Right atrium auricular region (tissue), 2 donors: ENCODE results near the gene USB1. TPM values are rescaled to one million over a fixed set of nuclear protein-coding genes. Genes with fewer than 3 reads are reported as not detected.

Experiments used
- DNase-seq: peaks from one replicate; pipeline ENCODE4 v3.0.0-alpha.2; 2019; ENCODE audit warnings: low spot score
- H3K27ac ChIP-seq, 2 donors: fragments of 200-600 bp; sonication (generic); 1 replicate in 1 of 2; 2 replicates in 1 of 2; pipeline ENCODE4 v1.5.1; 2016 to 2019
- H3K27me3 ChIP-seq, 2 donors: fragments of 200-600 bp; sonication (generic); one replicate each; pipeline versions ENCODE4 v1.5.1 to v1.6.0; 2017 to 2019
- H3K36me3 ChIP-seq: fragments of 200-600 bp; sonication (generic); one replicate; pipeline ENCODE4 v1.5.1; 2016
- H3K4me1 ChIP-seq, 2 donors: fragments of 200-600 bp; sonication (generic); one replicate each; pipeline versions ENCODE4 v1.5.1 to v1.6.0; 2017 to 2019
- H3K4me3 ChIP-seq, 2 donors: fragments of 200-600 bp; sonication (generic); 1 replicate in 1 of 2; 2 replicates in 1 of 2; pipeline ENCODE4 v1.5.1; 2017 to 2019; ENCODE audit warnings: mild to moderate bottlenecking in 1 of 2, moderate library complexity in 1 of 2
- H3K9me3 ChIP-seq, 2 donors: fragments of 200-600 bp; sonication (generic); one replicate each; pipeline ENCODE4 v1.5.1; 2019
- total RNA-seq, 2 donors: library from RNA; depleted of rRNA; stranded (reverse); fragments of >200 nt; gene quantifications; one replicate each; pipeline ENCODE4 v1.1.0, GENCODE V29; 2016
- TF ChIP-seq, protein P1 (sequence below), 2 donors: fragments of 200-600 bp; sonication (generic); IDR thresholded peaks; one replicate each; pipeline ENCODE4 v1.5.1; 2019; ENCODE audit warnings: antibody characterized with exemption in 2 of 2

The USB1 gene, protein sequence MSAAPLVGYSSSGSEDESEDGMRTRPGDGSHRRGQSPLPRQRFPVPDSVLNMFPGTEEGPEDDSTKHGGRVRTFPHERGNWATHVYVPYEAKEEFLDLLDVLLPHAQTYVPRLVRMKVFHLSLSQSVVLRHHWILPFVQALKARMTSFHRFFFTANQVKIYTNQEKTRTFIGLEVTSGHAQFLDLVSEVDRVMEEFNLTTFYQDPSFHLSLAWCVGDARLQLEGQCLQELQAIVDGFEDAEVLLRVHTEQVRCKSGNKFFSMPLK
- total RNA-seq = 10 to 100 TPM; 32.2 to 43.2 TPM

DNA sequence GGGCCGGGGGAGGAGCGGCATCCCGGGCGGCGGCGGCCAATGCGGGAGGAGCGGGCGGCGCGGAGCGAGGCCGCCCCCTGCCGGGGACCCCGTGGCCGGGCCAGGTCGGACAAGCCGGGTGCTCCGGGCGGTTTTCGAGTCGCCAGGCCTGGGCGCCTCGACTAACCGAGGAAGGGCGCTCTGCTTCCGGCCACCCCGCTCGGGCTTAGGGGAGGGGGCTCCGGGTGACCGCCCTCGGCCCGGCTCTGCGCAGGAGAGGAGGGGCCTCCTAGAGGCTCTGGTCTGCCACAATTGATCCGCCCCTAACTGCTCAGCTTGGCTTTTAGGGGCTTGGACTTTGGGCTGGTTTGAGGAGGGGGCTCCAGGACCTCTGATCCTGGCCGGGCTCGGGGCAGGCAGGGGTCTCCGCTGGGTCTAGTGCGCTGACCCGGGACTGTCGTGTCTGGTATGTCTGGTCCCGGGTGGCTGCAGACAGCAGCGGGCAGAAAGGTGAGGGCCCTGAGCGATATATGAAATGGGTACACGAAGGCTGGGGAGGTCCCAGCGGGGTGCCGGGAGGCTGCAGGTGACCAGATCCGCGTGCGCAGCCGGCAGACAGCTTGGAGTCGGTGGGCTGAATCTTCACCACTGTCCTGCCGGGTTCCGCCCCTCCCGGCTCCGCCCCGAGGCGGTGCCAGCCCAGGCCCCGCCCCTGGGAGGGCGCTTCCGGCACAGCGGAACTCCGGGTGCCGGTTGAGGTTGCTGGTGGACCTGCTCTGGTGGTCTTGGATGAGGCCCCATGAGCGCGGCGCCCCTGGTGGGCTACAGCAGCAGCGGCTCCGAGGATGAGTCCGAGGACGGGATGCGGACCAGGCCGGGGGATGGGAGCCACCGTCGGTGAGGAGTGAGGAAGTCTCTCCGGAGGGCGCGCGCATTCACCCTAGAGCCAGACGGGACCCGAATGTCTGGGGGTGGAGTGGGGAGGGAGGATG, at the start of gene USB1:
Gene USB1 (plus strand): TSS at position 702 of the 971 bp plus-strand sequence. CDS start 77 bp downstream, at position 779.
- H3K4me3 ChIP-seq = peak within 1 kb of the TSS; percentile 70 to 79
- H3K27ac ChIP-seq = peak within 1 kb of the TSS; percentile 87 to 94
- no peaks in the 10 kb centered on the region for H3K27me3 ChIP-seq
- H3K9me3 ChIP-seq = no peaks in the 10 kb centered on the region
- H3K4me1 ChIP-seq = peaks cover 0 to 41% of the 10 kb centered on the region in 2 donors
- peaks cover 22% of the 10 kb centered on the region for H3K36me3 ChIP-seq
- peak; percentile 83 for DNase-seq
- TF ChIP-seq, protein P1, sequence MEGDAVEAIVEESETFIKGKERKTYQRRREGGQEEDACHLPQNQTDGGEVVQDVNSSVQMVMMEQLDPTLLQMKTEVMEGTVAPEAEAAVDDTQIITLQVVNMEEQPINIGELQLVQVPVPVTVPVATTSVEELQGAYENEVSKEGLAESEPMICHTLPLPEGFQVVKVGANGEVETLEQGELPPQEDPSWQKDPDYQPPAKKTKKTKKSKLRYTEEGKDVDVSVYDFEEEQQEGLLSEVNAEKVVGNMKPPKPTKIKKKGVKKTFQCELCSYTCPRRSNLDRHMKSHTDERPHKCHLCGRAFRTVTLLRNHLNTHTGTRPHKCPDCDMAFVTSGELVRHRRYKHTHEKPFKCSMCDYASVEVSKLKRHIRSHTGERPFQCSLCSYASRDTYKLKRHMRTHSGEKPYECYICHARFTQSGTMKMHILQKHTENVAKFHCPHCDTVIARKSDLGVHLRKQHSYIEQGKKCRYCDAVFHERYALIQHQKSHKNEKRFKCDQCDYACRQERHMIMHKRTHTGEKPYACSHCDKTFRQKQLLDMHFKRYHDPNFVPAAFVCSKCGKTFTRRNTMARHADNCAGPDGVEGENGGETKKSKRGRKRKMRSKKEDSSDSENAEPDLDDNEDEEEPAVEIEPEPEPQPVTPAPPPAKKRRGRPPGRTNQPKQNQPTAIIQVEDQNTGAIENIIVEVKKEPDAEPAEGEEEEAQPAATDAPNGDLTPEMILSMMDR (IDR thresholded peaks at IDR 0.05) = peak; percentile 81 to 90

DNA sequence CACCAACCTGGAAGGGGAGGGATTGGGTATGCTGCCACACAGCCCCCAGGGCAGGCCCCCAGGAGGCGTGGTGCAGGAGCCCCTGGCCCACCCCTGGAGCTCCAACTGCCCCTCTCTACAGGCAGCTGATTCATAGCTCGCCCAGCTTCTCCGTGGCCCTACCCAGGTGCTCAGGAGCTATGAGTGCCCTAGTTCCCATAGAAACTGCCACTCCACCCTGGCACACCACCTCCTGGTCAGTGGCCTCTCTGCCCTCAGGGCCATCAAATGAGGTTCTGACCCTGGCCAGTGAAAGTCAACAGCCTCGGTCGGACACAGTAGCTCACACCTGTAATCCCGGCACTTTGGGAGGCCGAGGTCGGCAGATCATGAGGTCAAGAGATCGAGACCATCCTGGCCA, 48.3 kb upstream of the USB1 start:
- Histone ChIP-seq H3K27me3 (no peaks in the 10 kb centered on the region), H3K9me3 (no peaks in the 10 kb centered on the region), H3K4me1 (no peaks in the 10 kb centered on the region), H3K36me3 (no peaks in the 10 kb centered on the region), H3K4me3 (no peak overlapping the region), H3K27ac (no peak overlapping the region)
- TF ChIP-seq, protein P1 (IDR thresholded peaks at IDR 0.05) = no peak
- DNase-seq = no peak

DNA sequence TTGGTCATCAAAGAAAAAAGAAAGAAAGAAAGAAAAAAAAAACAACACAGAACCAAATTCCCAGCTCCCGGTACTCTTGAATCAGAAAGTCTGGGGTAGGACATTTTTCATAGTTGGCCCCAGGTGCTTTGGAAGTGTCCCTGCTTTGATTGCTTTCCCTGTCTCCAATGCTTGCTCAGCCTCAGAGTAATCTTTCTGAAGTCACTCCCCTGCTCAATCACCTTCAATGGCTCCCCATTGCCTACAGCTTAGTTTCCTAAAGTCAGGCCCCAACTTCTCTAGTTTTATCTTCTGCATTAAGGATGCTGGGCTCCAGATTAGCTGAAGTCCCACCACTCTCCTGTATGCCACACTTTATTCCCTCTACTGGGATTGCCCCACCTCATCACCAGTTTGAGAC, 47.4 kb upstream of the USB1 start:
- Histone ChIP-seq H3K9me3 (no peaks in the 10 kb centered on the region), H3K36me3 (no peaks in the 10 kb centered on the region), H3K4me1 (no peaks in the 10 kb centered on the region), H3K27me3 (no peaks in the 10 kb centered on the region), H3K27ac (no peak overlapping the region), H3K4me3 (no peak overlapping the region)
- DNase-seq = no peak
- TF ChIP-seq, protein P1 (IDR thresholded peaks at IDR 0.05) = no peak

DNA sequence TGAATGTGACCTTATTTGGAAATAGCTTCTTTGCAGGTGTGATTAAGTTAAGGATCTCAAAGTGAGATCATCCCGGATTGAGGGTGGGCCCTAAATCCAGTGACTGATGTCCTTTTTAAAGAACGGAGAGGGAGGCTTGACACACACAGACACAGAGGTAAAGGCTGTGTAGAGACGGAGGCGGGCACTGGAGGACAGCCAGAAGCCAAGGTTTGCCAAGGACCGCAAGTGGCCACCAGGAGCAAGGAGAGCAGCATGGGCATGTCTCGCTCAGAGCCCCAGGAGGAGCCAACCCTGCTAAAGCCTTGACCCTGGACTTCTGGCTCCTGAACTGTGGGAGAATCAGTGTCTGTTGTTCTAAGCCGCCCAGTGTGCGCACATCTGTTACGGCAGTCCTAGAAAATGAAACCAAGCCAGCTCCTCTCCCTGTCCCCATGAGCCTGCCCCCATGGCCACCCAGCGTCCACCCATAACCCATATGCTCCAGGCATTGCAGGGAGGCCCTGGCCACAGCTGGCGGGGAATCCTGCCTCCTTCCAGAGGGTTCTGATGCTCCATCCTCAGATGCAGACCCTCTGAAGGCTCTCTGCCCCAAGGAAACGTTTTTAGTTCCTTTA, 45.5 kb upstream of the USB1 start:
- Histone ChIP-seq H3K27ac (no peak overlapping the region), H3K36me3 (no peaks in the 10 kb centered on the region), H3K27me3 (no peaks in the 10 kb centered on the region), H3K4me1 (no peaks in the 10 kb centered on the region), H3K4me3 (no peak overlapping the region), H3K9me3 (no peaks in the 10 kb centered on the region)
- no peak for DNase-seq
- TF ChIP-seq, protein P1 (IDR thresholded peaks at IDR 0.05) = no peak

DNA sequence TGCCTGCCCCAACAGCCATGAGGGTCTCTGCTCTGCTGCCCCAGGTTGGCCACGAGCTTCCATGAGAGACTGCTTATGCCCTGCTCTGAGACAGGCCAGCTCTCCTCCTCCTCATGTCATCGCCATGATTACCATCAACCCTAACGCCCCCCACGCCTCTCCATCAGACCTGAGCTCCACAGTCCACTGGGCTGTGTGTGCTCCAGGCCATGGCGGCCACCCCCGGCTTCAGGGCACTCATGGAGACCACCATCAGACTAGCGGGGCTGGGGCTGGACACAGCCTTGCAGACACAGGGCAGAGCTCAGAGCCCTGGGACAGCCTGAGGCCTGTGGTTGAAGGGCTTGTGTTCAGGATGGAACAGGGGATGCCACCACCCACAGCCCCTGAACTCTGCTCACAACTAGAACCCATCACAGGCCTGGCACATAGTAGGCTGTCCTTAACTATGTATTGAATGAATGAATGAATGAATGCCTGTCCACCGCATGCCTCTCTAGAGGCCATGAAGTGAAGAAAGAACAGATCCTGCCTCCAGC, 44.9 kb upstream of the USB1 start:
- TF ChIP-seq, protein P1 (IDR thresholded peaks at IDR 0.05) = no peak
- H3K9me3 ChIP-seq = no peaks in the 10 kb centered on the region
- no peaks in the 10 kb centered on the region for H3K36me3 ChIP-seq
- H3K27ac ChIP-seq = no peak overlapping the region
- H3K27me3 ChIP-seq = no peaks in the 10 kb centered on the region
- DNase-seq = no peak
- H3K4me1 ChIP-seq = no peaks in the 10 kb centered on the region
- no peak overlapping the region for H3K4me3 ChIP-seq
